WI38 (cell line): ENCODE measurements around the gene ANKRD28.

Source experiments
- H3K4me3 ChIP-seq: 2 replicates; pipeline ENCODE4 v1.5.1; 2011; ENCODE audit warnings: low read depth, mild to moderate bottlenecking, control low read depth, low read length
- TF ChIP-seq, protein P1 (sequence below): IDR thresholded peaks from 2 replicates; pipeline ENCODE4 v1.5.1; 2012; ENCODE audit warnings: low read depth, mild to moderate bottlenecking, control low read depth, low read length

Gene ANKRD28

GRCh38 chr3:15634671-15635070, 163.1 kb downstream of the ANKRD28 start:
- TF ChIP-seq, protein P1, sequence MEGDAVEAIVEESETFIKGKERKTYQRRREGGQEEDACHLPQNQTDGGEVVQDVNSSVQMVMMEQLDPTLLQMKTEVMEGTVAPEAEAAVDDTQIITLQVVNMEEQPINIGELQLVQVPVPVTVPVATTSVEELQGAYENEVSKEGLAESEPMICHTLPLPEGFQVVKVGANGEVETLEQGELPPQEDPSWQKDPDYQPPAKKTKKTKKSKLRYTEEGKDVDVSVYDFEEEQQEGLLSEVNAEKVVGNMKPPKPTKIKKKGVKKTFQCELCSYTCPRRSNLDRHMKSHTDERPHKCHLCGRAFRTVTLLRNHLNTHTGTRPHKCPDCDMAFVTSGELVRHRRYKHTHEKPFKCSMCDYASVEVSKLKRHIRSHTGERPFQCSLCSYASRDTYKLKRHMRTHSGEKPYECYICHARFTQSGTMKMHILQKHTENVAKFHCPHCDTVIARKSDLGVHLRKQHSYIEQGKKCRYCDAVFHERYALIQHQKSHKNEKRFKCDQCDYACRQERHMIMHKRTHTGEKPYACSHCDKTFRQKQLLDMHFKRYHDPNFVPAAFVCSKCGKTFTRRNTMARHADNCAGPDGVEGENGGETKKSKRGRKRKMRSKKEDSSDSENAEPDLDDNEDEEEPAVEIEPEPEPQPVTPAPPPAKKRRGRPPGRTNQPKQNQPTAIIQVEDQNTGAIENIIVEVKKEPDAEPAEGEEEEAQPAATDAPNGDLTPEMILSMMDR: no peak
- H3K4me3 ChIP-seq: no peak overlapping the region

- no peak overlapping the region for H3K4me3 ChIP-seq
- TF ChIP-seq, protein P1: no peak
These were observed 163.8 kb downstream of the ANKRD28 start for GRCh38 chr3:15633766-15634598.

GRCh38 chr3:15633159-15633558, 164.6 kb downstream of the ANKRD28 start:
- H3K4me3 ChIP-seq: no peak overlapping the region
- TF ChIP-seq, protein P1: no peak

- TF ChIP-seq, protein P1: no peak
- H3K4me3 ChIP-seq: no peak overlapping the region
These were observed 165.6 kb downstream of the ANKRD28 start for GRCh38 chr3:15632212-15632580.

DNA sequence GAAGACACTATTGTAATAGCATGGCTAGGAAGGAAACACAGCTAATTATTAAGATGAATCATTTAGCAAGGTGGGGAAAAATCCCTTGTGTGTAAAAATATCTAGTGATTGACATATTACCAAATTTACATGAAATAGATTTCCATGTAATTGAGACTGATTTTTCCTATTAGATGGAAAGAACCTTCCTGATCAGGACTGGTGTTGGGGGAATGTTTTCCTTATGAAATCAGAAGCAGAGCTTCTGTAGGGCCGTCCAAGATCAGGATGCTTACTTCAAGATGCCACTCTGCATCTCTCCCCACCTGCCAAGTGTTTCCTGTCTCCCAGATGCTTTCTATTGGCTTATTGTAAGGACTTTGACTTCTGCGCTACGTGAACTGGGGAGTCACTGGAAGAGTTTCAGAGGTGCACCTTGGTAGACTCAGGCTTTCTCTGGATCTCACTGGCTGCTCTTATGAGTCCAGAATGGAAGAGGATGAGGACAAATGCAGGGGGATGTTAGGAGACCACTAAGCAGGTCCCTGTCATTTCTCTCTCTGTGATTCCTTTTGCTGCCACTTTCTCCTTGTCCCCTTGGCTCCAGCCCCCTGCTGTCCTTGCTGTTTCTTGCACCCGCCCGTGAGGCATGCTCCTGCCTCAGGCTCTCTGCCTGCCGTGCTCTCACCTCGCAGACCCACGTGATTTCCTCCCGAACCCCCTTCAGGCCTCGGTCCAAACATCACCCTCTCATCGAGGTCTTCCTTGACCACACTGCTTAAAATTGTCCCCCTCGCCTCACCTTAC, 166.2 kb downstream of the ANKRD28 start:
- TF ChIP-seq, protein P1: no peak
- no peak overlapping the region for H3K4me3 ChIP-seq

DNA sequence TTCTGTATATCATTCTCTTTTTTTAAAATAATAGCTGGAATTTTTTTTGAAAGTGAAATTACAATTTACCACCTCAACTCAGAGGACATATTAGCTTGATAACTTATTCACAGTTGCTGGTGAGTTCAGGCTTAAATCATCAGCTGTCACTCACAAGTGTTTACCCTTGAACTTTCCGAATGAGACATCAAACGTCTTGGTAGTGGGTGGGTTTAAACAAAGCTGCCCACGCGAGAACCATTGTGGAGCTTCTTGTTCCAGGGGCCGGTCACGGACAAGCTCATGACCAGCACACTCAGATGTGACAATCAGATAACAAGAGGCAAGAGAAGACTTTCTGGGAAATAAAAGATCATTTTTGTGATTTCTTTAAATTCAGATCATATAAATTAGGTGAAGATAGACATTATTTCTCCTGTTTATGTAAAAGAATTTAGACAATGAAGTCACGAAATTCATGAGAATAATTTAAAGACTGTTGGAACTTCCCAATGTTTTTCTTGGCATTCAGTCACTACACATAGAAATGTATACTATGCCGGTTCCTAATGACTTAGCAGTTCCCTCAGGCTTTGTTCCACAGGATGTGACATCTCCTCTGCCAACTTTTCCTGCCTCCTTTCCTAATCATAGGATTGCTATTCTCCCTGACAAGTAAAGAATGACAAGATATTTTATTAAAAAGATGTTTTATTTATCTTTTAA, 167.0 kb downstream of the ANKRD28 start:
- H3K4me3 ChIP-seq: peak overlapping the region; percentile 47
- TF ChIP-seq, protein P1: no peak
